ENCODE measurements around the gene TMEM63C. TPM values are rescaled to one million over a fixed set of nuclear protein-coding genes. Genes with fewer than 3 reads are reported as not detected.

TMEM63C gene
- polyA plus RNA-seq, 1 donor (not counting 4 experiments of a cell fraction or from before 2014, with no cell fraction given) = 0.66 TPM

GRCh38 chr14:77221241-77221871 lies 39.8 kb downstream of the TMEM63C start:
- Histone ChIP-seq H3K9me3 (ENCODE audit: control insufficient read depth, low read depth, low read length) (no peaks in the 10 kb centered on the region), H3K27ac (ENCODE audit: control insufficient read depth, insufficient read depth, low read length) (no peak overlapping the region), H3K36me3 (ENCODE audit: control insufficient read depth in 2 of 2, extremely low read depth in 1 of 2, insufficient read depth in 2 of 2, low read length in 2 of 2) (no peaks in the 10 kb centered on the region), H3K4me3 (ENCODE audit: control insufficient read depth in 2 of 3, extremely low read depth in 1 of 3, insufficient read depth in 2 of 3, low read depth in 1 of 3, low read length in 3 of 3) (no peak overlapping the region), H4K20me1 (ENCODE audit: control insufficient read depth, extremely low read depth, insufficient read depth, low read length) (no peaks in the 10 kb centered on the region), H3K4me2 (ENCODE audit: control insufficient read depth, extremely low read depth, insufficient read depth, low read depth, low read length) (no peak overlapping the region), H3K79me2 (ENCODE audit: control insufficient read depth, insufficient read depth, low read length) (no peaks in the 10 kb centered on the region), H3K27me3 (ENCODE audit: control insufficient read depth, extremely low read depth, insufficient read depth, low read length) (peaks cover 3% of the 10 kb centered on the region), H3K9me1 (ENCODE audit: control insufficient read depth, extremely low read depth, insufficient read depth, low read length) (no peaks in the 10 kb centered on the region), H2AFZ (ENCODE audit: control insufficient read depth, low read length) (no peak overlapping the region), H3K9ac (ENCODE audit: control insufficient read depth, extremely low read depth, insufficient read depth, low read length) (no peak overlapping the region), H3K4me1 (ENCODE audit: control insufficient read depth, extremely low read depth, insufficient read depth, low read length) (no peaks in the 10 kb centered on the region)
- TF ChIP-seq CTCF (optimal IDR thresholded peaks at IDR 0.05 in 1 of 3, IDR thresholded peaks at IDR 0.05 in 1 of 3, conservative IDR thresholded peaks at IDR 0.05 in 1 of 3; ENCODE audit: extremely low read depth in 1 of 3, insufficient read depth in 2 of 3, low read length in 3 of 3) (no peak), EZH2 (IDR thresholded peaks at IDR 0.05; ENCODE audit: low read length) (no peak)
- dilution Hi-C loops (cut with MboI; ENCODE audit: extremely low pct_ligation_motif_present, low sequenced_read_pairs) = no loop called here
- no peak for FAIRE-seq
- no peak for DNase-seq (ENCODE audit: low read depth, low spot score)

- no peaks in the 10 kb centered on the region for H3K9me3 ChIP-seq (ENCODE audit: control insufficient read depth, low read depth, low read length)
- no peak for FAIRE-seq
- peaks cover 3% of the 10 kb centered on the region for H3K27me3 ChIP-seq (ENCODE audit: control insufficient read depth, extremely low read depth, insufficient read depth, low read length)
- no peaks in the 10 kb centered on the region for H3K4me1 ChIP-seq (ENCODE audit: control insufficient read depth, extremely low read depth, insufficient read depth, low read length)
- no peaks in the 10 kb centered on the region for H3K79me2 ChIP-seq (ENCODE audit: control insufficient read depth, insufficient read depth, low read length)
- DNase-seq (ENCODE audit: low read depth, low spot score) = no peak
- no peak for TF ChIP-seq EZH2 (IDR thresholded peaks at IDR 0.05; ENCODE audit: low read length)
- no peak overlapping the region for H3K4me2 ChIP-seq (ENCODE audit: control insufficient read depth, extremely low read depth, insufficient read depth, low read depth, low read length)
- no peak overlapping the region for H3K4me3 ChIP-seq (ENCODE audit: control insufficient read depth in 2 of 3, extremely low read depth in 1 of 3, insufficient read depth in 2 of 3, low read depth in 1 of 3, low read length in 3 of 3)
- no peak overlapping the region for H3K27ac ChIP-seq (ENCODE audit: control insufficient read depth, insufficient read depth, low read length)
- H3K9ac ChIP-seq (ENCODE audit: control insufficient read depth, extremely low read depth, insufficient read depth, low read length) = no peak overlapping the region
- dilution Hi-C loops (cut with MboI; ENCODE audit: extremely low pct_ligation_motif_present, low sequenced_read_pairs) = no loop called here
- H4K20me1 ChIP-seq (ENCODE audit: control insufficient read depth, extremely low read depth, insufficient read depth, low read length) = no peaks in the 10 kb centered on the region
- H2AFZ ChIP-seq (ENCODE audit: control insufficient read depth, low read length) = no peak overlapping the region
- no peaks in the 10 kb centered on the region for H3K36me3 ChIP-seq (ENCODE audit: control insufficient read depth in 2 of 2, extremely low read depth in 1 of 2, insufficient read depth in 2 of 2, low read length in 2 of 2)
- H3K9me1 ChIP-seq (ENCODE audit: control insufficient read depth, extremely low read depth, insufficient read depth, low read length) = no peaks in the 10 kb centered on the region
These were observed 41.1 kb downstream of the TMEM63C start for GRCh38 chr14:77222546-77223225.
